ENCODE measurements around the gene CKS1B. TPM values are rescaled to one million over a fixed set of nuclear protein-coding genes. Genes with fewer than 3 reads are reported as not detected.
A peak's percentile ranks its signal among the peaks of the same experiment; 100 is the strongest.
"Not testable (repeated sequence)": the region's sequence is repeated elsewhere in the genome, so short reads cannot be mapped to it uniquely, and the experiment has no call there.

The CKS1B gene
- total and polyA plus RNA-seq, 5 experiments from 2014 or later: 11.1 to 66.6 (median 58.0) TPM

DNA sequence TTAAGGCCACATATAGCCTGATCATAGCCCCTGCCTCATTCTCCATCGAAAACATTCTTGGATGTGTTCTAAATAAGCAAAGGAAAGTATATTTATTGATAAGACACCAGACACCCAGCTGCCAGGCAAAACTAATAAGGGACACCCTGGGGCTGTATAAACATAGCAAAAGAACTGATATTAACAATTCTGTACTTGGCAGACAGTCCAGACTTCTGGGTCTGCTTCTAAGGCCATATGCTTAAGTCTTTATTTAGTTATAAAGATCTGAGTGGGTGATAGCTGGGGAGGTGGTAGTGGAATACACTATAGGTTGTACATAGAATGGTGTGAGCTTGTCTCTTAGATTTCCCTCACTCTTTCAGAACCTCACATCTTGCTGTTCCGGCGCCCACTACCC is 3.9 kb downstream of the CKS1B start:
- ATAC-seq: no peak

DNA sequence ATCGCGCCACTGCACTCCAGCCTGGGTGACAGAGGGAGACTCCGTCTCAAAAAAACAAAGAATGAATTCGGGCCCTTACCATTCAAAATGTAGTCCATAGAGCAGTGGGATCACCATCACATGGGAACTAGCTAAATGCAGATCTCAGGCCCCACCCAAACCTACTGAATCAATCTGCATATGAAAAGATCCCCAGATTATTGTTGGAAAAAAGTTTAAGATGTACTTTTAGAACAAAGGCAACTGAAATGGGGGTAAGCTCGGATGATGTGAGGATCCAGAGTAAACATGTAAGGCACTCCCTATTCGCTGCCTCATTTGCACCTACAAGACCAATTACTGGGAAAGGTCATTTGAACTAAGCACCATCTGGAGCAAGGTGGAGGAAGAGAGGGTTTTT is 7.9 kb downstream of the CKS1B start:
- DNase-seq (no peak), ATAC-seq (no peak)
- Mint-ChIP-seq H3K4me1 (peaks cover 0 to 23% (median 4%) of the 10 kb centered on the region in 4 donors), H3K27me3 (no peaks in the 10 kb centered on the region), H3K36me3 (peaks cover 0 to 22% (median 2%) of the 10 kb centered on the region in 3 donors), H3K4me3 (no peak overlapping the region), H3K9me3 (no peaks in the 10 kb centered on the region), H3K27ac (no peak overlapping the region)
- POLR2A ChIA-PET: interaction anchor here (0.7 to 4.7 kb wide), 12 partner anchors 8 to 103 kb away, joined by 3 to 25 read pairs (median 16); partner anchors contain the start of genes CKS1B, LENEP, PBXIP1 and PMVK

More for the DNA sequence above, 3.9 kb downstream of the CKS1B start:
- H3K9me3 Mint-ChIP-seq: no peaks in the 10 kb centered on the region
- peaks cover 0 to 5% (median 3%) of the 10 kb centered on the region in 4 donors for H3K4me1 Mint-ChIP-seq
- H3K27ac Mint-ChIP-seq: no peak overlapping the region
- DNase-seq: no peak
- no peaks in the 10 kb centered on the region for H3K27me3 Mint-ChIP-seq
- POLR2A ChIA-PET: interaction anchor here (0.6 to 1.0 kb wide), 3 partner anchors 17 to 35 kb away, joined by 3 to 5 read pairs (median 3); partner anchors contain the start of gene PYGO2
- peaks cover 0 to 11% (median 2%) of the 10 kb centered on the region in 3 donors for H3K36me3 Mint-ChIP-seq
- no peak overlapping the region for H3K4me3 Mint-ChIP-seq

GRCh38 chr1:154982897-154983648 is 8.6 kb downstream of the CKS1B start, which contains the start of gene FLAD1:
Gene FLAD1, plus strand, starts transcription at chr1:154983344. Its CDS starts 351 bp downstream, at chr1:154983695.
- H3K9me3 Mint-ChIP-seq: no peaks in the 10 kb centered on the region
- H3K4me1 Mint-ChIP-seq: peaks cover 0 to 21% (median 2%) of the 10 kb centered on the region in 4 donors
- H3K36me3 Mint-ChIP-seq: peaks cover 0 to 22% (median 2%) of the 10 kb centered on the region in 3 donors
- H3K4me3 Mint-ChIP-seq: no peak within 1 kb of the TSS
- ATAC-seq (peak; percentile 99 to 100), DNase-seq (peak; percentile 84 to 98 (median 94))
- H3K27me3 Mint-ChIP-seq: no peaks in the 10 kb centered on the region
- H3K27ac Mint-ChIP-seq: peak within 1 kb of the TSS in 1 of 10 donors; percentile 63
- POLR2A ChIA-PET: interaction anchor here (0.5 to 4.7 kb wide), 18 partner anchors 9 to 1349 kb away, joined by 3 to 25 read pairs (median 10); partner anchors contain the start of genes CHTOP, CKS1B, LENEP and PBXIP1

- peaks cover 2 to 30% (median 4%) of the 10 kb centered on the region in 4 donors for H3K4me1 Mint-ChIP-seq
- H3K27me3 Mint-ChIP-seq: no peaks in the 10 kb centered on the region
- DNase-seq (no peak), ATAC-seq (no peak)
- H3K4me3 Mint-ChIP-seq: no peak overlapping the region
- POLR2A ChIA-PET: interaction anchor here (0.5 to 4.7 kb wide), 19 partner anchors 9 to 1350 kb away, joined by 3 to 25 read pairs (median 8); partner anchors contain the start of genes CHTOP, CKS1B, LENEP and PBXIP1
- peak overlapping the region in 2 of 10 donors; percentile 56 to 63 for H3K27ac Mint-ChIP-seq
- no peaks in the 10 kb centered on the region for H3K9me3 Mint-ChIP-seq
- peaks cover 0 to 29% (median 2%) of the 10 kb centered on the region in 3 donors for H3K36me3 Mint-ChIP-seq
Observed at GRCh38 chr1:154983776-154984466, 9.4 kb downstream of the CKS1B start.

DNA sequence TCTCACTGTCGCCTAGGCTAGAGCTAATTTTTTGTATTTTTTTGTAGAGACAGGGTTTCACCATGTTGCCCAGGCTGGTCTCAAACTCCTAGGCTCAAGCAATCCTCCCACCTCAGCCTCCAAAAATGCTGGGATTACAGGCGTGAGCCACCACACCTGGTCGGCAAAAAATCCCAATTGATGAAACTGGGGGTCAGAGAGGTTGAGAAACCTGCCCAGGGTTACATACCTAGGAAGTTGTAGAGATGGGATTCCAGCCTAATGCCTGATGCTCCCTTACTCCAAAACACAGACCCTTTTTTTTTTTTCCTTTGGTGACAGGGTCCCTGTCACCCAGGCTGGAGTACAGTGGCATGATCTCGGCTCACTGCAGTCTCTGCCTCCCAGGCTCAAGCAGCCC is 12.3 kb downstream of the CKS1B start:
- H3K27me3 Mint-ChIP-seq, H3K4me3 Mint-ChIP-seq, ATAC-seq, DNase-seq, H3K27ac Mint-ChIP-seq, H3K9me3 Mint-ChIP-seq: not testable (repeated sequence)
- Mint-ChIP-seq H3K4me1 (peaks cover 11 to 37% (median 15%) of the 10 kb centered on the region in 4 donors), H3K36me3 (peaks cover 0 to 40% (median 3%) of the 10 kb centered on the region in 3 donors)
- POLR2A ChIA-PET: interaction anchor here (2.0 kb wide), 1 partner anchor 13 kb away, joined by 7 read pairs; no protein-coding TSS in a partner anchor

DNA sequence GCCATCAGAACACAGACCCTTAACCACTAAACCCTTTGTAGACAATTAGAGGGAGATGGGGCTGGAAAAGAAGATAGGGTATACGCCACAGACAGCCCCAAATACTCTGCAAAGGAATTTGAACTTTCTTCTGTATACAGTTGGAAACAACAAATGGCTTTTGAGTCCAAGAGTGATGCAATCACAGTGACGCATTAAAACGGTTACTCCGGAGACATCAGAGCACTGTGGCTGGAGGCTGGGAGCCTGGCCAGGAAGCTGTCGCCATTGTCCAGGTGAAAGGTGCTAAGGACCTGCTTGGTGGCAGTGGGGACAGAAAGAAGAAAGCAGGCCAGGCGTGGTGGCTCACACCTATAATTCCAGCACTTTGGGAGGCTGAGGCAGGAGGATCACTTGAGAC is 12.8 kb downstream of the CKS1B start:
- DNase-seq: no peak
- POLR2A ChIA-PET: interaction anchor here (0.9 to 2.0 kb wide), 2 partner anchors 12 to 23 kb away, joined by 3 to 7 read pairs; no protein-coding TSS in a partner anchor
- H3K9me3 Mint-ChIP-seq: no peaks in the 10 kb centered on the region

DNA sequence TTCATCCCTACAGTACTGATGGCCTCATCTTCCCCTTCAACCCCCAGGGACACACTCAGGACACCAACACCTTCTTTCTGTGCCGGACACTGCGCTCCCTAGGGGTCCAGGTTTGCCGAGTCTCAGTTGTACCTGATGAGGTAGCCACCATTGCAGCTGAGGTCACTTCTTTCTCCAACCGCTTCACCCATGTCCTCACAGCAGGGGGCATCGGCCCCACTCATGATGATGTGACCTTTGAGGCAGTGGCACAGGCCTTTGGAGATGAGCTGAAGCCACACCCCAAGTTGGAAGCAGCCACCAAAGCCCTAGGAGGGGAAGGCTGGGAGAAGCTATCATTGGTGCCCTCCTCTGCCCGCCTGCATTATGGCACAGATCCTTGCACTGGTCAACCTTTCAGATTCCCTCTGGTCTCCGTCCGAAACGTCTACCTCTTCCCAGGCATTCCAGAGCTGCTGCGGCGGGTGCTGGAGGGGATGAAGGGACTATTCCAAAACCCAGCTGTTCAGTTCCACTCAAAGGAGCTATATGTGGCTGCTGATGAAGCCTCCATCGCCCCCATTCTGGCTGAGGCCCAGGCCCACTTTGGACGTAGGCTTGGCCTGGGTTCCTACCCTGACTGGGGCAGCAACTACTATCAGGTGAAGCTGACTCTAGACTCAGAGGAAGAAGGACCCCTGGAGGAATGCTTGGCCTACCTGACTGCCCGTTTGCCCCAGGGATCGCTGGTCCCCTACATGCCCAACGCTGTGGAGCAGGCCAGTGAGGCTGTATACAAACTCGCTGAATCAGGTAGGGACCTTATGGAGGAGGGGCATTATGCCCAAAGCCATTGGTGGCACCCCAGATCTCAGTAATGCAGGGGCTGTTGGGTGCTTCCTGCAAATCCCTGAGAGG is 13.8 kb downstream of the CKS1B start:
- POLR2A ChIA-PET: interaction anchor here (0.6 to 2.0 kb wide), 4 partner anchors 11 to 52 kb away, joined by 3 to 7 read pairs (median 3); partner anchors contain the start of gene PMVK
- Mint-ChIP-seq H3K4me3 (peak overlapping the region in 1 of 10 donors; percentile 29), H3K9me3 (no peaks in the 10 kb centered on the region), H3K4me1 (peaks cover 9 to 38% (median 15%) of the 10 kb centered on the region in 4 donors), H3K27me3 (no peaks in the 10 kb centered on the region), H3K27ac (peak overlapping the region in 3 of 10 donors; percentile 15 to 66 (median 40)), H3K36me3 (peaks cover 0 to 42% (median 3%) of the 10 kb centered on the region in 3 donors)
- no peak for DNase-seq
- no peak for ATAC-seq

More for the DNA sequence above, 12.8 kb downstream of the CKS1B start:
- Mint-ChIP-seq H3K27me3 (no peaks in the 10 kb centered on the region), H3K4me1 (peaks cover 10 to 37% (median 15%) of the 10 kb centered on the region in 4 donors), H3K4me3 (no peak overlapping the region), H3K27ac (peak overlapping the region in 2 of 10 donors; percentile 20 to 21), H3K36me3 (peaks cover 0 to 40% (median 3%) of the 10 kb centered on the region in 3 donors)
- no peak for ATAC-seq

- H3K27ac Mint-ChIP-seq: peak overlapping the region in 2 of 10 donors; percentile 79 to 88
- DNase-seq (no peak), ATAC-seq (no peak)
- POLR2A ChIA-PET: interaction anchor here (0.9 to 1.6 kb wide), 3 partner anchors 33 to 53 kb away, joined by 3 to 4 read pairs (median 3); partner anchors contain the start of genes PBXIP1 and PMVK
- H3K27me3 Mint-ChIP-seq: no peaks in the 10 kb centered on the region
- peaks cover 0 to 42% (median 3%) of the 10 kb centered on the region in 3 donors for H3K36me3 Mint-ChIP-seq
- peaks cover 9 to 31% (median 15%) of the 10 kb centered on the region in 4 donors for H3K4me1 Mint-ChIP-seq
- H3K4me3 Mint-ChIP-seq: no peak overlapping the region
- H3K9me3 Mint-ChIP-seq: no peaks in the 10 kb centered on the region
Observed at GRCh38 chr1:154989195-154989860, 14.8 kb downstream of the CKS1B start.

GRCh38 chr1:154990276-154990675 is 15.8 kb downstream of the CKS1B start:
- peaks cover 9 to 25% (median 15%) of the 10 kb centered on the region in 4 donors for H3K4me1 Mint-ChIP-seq
- no peak overlapping the region for H3K4me3 Mint-ChIP-seq
- no peak for DNase-seq
- H3K27me3 Mint-ChIP-seq: no peaks in the 10 kb centered on the region
- no peaks in the 10 kb centered on the region for H3K9me3 Mint-ChIP-seq
- H3K36me3 Mint-ChIP-seq: peaks cover 0 to 39% (median 3%) of the 10 kb centered on the region in 3 donors
- POLR2A ChIA-PET: interaction anchor here (0.6 to 1.6 kb wide), 5 partner anchors 9 to 54 kb away, joined by 3 to 4 read pairs (median 3); partner anchors contain the start of genes PBXIP1 and PMVK
- no peak for ATAC-seq
- no peak overlapping the region for H3K27ac Mint-ChIP-seq

GRCh38 chr1:154992721-154993571 is 18.5 kb downstream of the CKS1B start:
- Mint-ChIP-seq H3K27me3 (peaks cover 0 to 12% (median 0%) of the 10 kb centered on the region in 5 donors), H3K27ac (no peak overlapping the region), H3K36me3 (peaks cover 0 to 28% (median 3%) of the 10 kb centered on the region in 3 donors), H3K4me3 (no peak overlapping the region), H3K9me3 (no peaks in the 10 kb centered on the region), H3K4me1 (peaks cover 12 to 29% (median 25%) of the 10 kb centered on the region in 4 donors)
- POLR2A ChIA-PET: interaction anchor here (1.1 to 3.1 kb wide), 4 partner anchors 8 to 56 kb away, joined by 3 to 25 read pairs (median 4); partner anchors contain the start of genes FLAD1 and PMVK
- ATAC-seq (no peak), DNase-seq (no peak)
